Mucosa of stomach (tissue), 1 donor: Measurements from ENCODE around the gene STON1.

ENCODE experiments used
- H3K27me3 ChIP-seq: one replicate; pipeline ENCODE4 v1.7.0; 2013; ENCODE audit warnings: mild to moderate bottlenecking, low read length; ENCODE audit not compliant: control insufficient read depth, insufficient read depth
- H3K36me3 ChIP-seq: one replicate; pipeline ENCODE4 v1.7.0; 2013; ENCODE audit warnings: low read length; ENCODE audit not compliant: control insufficient read depth, insufficient read depth
- H3K4me1 ChIP-seq: one replicate; pipeline ENCODE4 v1.7.0; 2013; ENCODE audit warnings: mild to moderate bottlenecking, low read length; ENCODE audit not compliant: control insufficient read depth, insufficient read depth
- H3K4me3 ChIP-seq: one replicate; pipeline ENCODE4 v1.7.0; 2013; ENCODE audit warnings: low read length
- H3K9ac ChIP-seq: one replicate; pipeline ENCODE4 v1.7.0; 2013; ENCODE audit warnings: mild to moderate bottlenecking, low read length, moderate library complexity
- H3K9me3 ChIP-seq: one replicate; pipeline ENCODE4 v1.7.0; 2013; ENCODE audit warnings: mild to moderate bottlenecking, low read length, moderate library complexity; ENCODE audit not compliant: control insufficient read depth
- donor health status: Pancreatic carcinoma.

STON1 gene

DNA sequence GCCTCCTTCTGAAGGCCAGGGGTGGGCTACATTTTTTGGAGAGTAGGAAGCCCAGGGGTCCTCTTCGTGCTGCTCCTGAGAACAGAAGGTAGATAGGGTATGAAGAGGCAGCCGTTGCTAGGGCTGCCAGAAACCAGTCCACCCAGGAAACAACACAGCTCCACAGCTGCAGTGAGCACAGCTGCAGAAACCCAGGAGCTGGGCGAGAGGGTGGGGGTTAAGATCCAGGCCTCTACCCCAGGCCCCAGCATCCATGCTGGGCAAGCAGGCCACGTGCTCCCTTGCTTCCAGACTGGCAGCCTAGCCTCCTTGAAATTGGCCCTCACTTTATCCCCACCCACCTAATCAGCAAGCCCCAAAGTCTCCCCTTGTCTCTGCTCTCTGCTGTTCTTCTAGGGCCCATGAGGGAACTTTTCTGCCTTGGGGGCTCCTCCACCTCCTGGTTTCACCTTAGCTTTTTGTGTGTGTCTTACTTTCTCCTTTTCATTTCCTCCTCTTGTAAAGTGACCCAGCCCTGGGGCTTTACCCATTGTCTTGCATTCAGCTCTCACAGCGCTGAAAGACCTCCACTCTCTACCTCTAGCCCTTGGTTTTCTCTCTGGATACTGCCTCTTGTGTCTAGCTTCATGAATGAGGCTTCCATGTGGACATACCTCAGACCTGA, 30.7 kb downstream of the STON1 start:
- Histone ChIP-seq H3K4me3 (no peak overlapping the region), H3K9me3 (no peaks in the 10 kb centered on the region), H3K36me3 (no peaks in the 10 kb centered on the region), H3K4me1 (no peaks in the 10 kb centered on the region), H3K27me3 (no peaks in the 10 kb centered on the region), H3K9ac (no peak overlapping the region)

- H3K36me3 ChIP-seq = no peaks in the 10 kb centered on the region
- no peaks in the 10 kb centered on the region for H3K4me1 ChIP-seq
- H3K4me3 ChIP-seq = no peak overlapping the region
- H3K9ac ChIP-seq = no peak overlapping the region
- no peaks in the 10 kb centered on the region for H3K27me3 ChIP-seq
- no peaks in the 10 kb centered on the region for H3K9me3 ChIP-seq
Measured at GRCh38 chr2:48562281-48562680, 32.3 kb downstream of the STON1 start.

DNA sequence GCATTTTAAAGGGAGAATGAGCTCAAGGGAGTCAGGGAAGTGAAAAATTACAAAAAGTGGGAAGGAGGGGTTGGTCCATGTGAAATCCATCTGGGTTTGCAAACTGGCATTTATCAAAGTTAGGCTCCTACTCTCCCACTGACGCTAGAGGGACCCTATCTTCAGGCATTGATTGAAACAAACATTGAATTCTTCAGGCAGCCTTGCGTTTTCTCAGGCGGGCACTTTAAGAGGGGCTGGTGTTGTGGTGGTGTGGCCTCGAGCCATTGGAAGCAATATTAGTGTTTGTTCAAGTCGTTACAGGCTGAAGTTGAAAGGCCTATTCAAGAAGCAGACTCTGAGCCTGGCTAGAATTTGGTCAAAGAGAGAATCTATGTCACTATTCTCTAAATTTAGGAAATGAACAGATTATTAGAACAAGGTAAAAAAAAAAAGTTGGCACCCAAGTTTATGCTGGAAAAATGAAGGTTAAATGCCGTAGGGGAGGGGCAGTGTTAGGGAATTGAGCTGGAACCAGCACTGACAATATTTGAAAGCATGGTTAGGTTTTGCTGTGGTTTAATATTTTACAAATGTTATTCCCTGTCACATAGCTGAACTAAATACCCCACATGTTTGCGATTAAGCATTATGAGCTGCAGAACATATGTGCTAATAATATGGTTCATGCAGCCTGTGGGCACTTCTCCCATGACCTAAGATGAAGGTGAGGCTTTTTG, 36.8 kb downstream of the STON1 start:
- Histone ChIP-seq H3K36me3 (no peaks in the 10 kb centered on the region), H3K9ac (no peak overlapping the region), H3K27me3 (no peaks in the 10 kb centered on the region), H3K9me3 (no peaks in the 10 kb centered on the region), H3K4me1 (no peaks in the 10 kb centered on the region), H3K4me3 (no peak overlapping the region)

- H3K9ac ChIP-seq = no peak overlapping the region
Measured at GRCh38 chr2:48567671-48568070, 37.7 kb downstream of the STON1 start.

DNA sequence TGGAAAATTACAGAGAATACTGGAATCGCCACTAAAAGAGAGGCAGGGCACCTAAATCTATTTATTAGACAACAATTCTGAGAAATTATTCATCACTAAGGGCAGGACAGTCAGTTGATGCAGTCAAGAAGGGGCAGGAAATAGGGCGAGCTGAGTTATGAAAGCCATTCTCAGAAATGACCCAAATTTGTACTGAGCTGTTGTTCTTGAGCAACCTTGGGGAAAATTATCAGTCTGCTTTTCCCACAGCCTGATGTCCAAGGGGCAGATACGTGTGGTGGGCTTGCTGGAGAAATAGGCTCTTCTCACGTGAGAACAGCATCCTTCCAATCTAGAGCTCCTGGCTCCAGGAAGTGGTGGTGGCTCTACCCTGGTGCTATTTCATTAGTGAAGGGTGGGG, 38.6 kb downstream of the STON1 start:
- H3K9ac ChIP-seq = no peak overlapping the region
- H3K36me3 ChIP-seq = no peaks in the 10 kb centered on the region
- H3K27me3 ChIP-seq = no peaks in the 10 kb centered on the region
- H3K4me1 ChIP-seq = no peaks in the 10 kb centered on the region
- H3K9me3 ChIP-seq = no peaks in the 10 kb centered on the region
- H3K4me3 ChIP-seq = no peak overlapping the region

More at GRCh38 chr2:48567671-48568070, 37.7 kb downstream of the STON1 start:
- Histone ChIP-seq H3K36me3 (no peaks in the 10 kb centered on the region), H3K27me3 (no peaks in the 10 kb centered on the region), H3K9me3 (no peaks in the 10 kb centered on the region), H3K4me3 (no peak overlapping the region), H3K4me1 (no peaks in the 10 kb centered on the region)

DNA sequence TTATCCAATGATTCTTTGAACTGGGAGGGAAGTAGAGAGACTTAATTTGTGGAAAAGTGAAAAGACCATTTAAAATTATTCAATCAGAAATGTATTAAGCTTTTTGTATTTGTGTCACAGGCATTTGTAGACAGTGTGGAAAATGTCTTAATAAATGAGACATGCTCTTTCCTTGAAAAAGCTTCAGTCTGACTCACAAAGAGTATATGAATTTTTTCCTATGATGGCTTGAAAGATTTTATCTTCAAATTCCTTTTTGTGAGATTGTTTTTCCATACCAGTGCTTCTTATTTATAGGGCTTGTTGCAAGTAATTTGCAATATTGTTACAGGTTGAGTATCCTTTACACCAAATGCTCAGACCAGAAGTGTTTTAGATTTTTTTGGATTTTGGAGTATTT, 39.5 kb downstream of the STON1 start:
- Histone ChIP-seq H3K4me1 (no peaks in the 10 kb centered on the region), H3K4me3 (no peak overlapping the region), H3K9ac (no peak overlapping the region), H3K27me3 (no peaks in the 10 kb centered on the region), H3K36me3 (no peaks in the 10 kb centered on the region), H3K9me3 (no peaks in the 10 kb centered on the region)

DNA sequence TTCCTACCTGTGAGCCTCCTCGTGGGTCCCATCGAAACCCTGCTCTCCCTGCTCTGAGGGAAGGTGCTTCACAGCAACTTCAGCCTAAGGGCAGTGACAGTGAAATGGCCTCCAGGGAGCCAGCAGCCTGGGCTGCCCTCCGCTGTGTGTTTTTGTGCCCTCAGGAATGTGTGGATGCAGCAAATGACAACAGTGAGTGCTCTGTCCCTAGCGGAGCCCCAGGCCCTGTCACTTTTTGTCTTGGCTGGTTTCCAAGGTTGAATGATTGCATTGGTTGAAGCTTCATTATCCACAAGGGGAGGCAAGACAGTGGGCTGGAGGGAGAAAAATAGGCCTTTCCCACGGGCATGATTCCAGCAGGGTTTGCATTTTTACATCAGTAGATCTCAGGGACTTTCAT, 42.9 kb downstream of the STON1 start:
- Histone ChIP-seq H3K4me3 (no peak overlapping the region), H3K27me3 (no peaks in the 10 kb centered on the region), H3K9ac (no peak overlapping the region), H3K36me3 (no peaks in the 10 kb centered on the region), H3K9me3 (no peaks in the 10 kb centered on the region), H3K4me1 (no peaks in the 10 kb centered on the region)

DNA sequence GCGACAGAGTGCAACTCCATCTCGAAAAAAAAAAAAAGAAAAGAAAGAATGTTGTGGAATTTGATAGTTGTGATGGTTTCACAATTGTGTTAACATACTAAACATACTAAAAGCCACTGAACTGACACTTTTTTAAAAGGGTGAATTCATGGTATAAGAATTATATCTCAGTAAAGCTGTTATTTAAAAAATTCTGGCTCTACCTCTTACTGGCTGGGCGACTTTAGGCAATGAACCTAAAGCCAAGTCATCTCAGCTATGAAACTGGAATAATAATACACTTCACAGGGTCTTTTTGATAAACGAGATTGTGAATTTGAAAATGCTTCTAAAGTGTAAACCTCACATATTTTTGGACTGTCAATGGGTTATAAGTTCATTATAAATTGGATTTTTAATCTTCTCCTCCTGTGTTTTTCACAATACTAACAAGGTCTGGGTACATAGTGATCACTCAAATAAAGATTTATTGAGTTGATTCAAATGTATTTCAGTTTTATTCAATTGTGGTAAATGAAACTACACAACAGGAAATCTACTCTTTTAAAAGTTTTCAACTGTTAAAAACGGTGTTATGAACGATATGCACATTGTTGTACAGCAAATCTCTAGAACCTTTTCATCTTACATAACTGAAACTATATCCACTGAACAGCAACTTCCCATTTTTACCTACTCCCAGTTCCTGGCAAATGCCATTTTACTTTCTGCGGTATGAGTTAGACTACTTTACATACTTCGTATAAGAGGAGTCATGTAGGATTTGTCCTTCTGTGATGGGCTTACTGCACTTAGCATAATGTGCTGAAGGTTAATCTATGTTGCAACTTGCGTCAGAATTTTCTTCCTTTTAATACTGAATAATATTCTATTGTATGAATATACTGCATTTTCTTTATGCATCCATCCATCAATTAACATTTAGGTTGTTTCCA, 44.7 kb downstream of the STON1 start:
- no peak overlapping the region for H3K9ac ChIP-seq
- no peaks in the 10 kb centered on the region for H3K27me3 ChIP-seq
- H3K36me3 ChIP-seq = no peaks in the 10 kb centered on the region
- no peak overlapping the region for H3K4me3 ChIP-seq
- no peaks in the 10 kb centered on the region for H3K9me3 ChIP-seq
- H3K4me1 ChIP-seq = no peaks in the 10 kb centered on the region

DNA sequence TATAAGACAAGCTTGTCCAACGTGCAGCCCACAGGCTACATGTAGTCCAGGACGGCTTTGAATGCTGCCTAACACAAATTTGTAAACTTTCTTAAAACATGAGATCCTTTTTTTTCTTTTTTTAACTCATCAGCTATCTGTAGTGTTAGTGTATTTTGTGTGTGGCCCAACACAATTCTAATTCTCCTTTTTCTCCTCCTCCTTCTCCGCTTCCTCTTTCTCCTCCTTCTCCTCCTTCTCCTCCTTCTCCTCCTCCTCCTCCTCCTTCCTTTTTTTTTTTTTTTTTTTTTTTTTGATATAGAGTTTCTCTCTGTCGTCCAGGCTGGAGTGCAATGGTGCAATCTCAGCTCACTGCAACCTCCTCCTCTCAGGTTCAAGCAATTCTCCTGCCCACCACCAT, 48.4 kb downstream of the STON1 start:
- no peaks in the 10 kb centered on the region for H3K4me1 ChIP-seq
- no peak overlapping the region for H3K4me3 ChIP-seq
- H3K9me3 ChIP-seq = no peaks in the 10 kb centered on the region
- H3K9ac ChIP-seq = no peak overlapping the region
- H3K27me3 ChIP-seq = no peaks in the 10 kb centered on the region
- H3K36me3 ChIP-seq = no peaks in the 10 kb centered on the region

- H3K27me3 ChIP-seq = no peaks in the 10 kb centered on the region
- H3K9ac ChIP-seq = no peak overlapping the region
- no peaks in the 10 kb centered on the region for H3K4me1 ChIP-seq
- H3K4me3 ChIP-seq = no peak overlapping the region
- no peaks in the 10 kb centered on the region for H3K9me3 ChIP-seq
- no peaks in the 10 kb centered on the region for H3K36me3 ChIP-seq
Measured at GRCh38 chr2:48583961-48584360, 54.0 kb downstream of the STON1 start.

GRCh38 chr2:48584551-48584950, 54.6 kb downstream of the STON1 start:
- no peaks in the 10 kb centered on the region for H3K36me3 ChIP-seq
- H3K4me3 ChIP-seq = no peak overlapping the region

DNA sequence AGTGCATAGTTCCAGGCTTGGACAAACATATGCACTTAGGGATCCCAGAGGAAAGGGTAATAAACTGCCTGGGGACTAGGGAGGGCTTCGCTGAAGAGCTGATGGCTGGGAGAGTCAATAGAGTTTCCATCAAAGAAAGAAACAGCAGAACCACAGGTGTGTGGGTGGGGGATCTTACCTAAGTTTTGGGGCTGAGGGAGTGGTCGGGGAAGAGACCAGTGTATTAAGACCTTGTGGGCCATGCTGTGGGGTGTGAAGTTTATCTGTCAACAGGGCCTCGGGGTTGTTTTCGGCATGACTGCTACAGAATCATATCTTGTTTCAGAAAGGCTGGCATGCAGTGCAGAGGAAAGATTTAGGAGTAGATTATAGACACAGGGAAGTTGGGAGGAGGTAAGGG, 56.5 kb downstream of the STON1 start:
- no peaks in the 10 kb centered on the region for H3K9me3 ChIP-seq
- no peak overlapping the region for H3K4me3 ChIP-seq
- no peaks in the 10 kb centered on the region for H3K36me3 ChIP-seq
- no peak overlapping the region for H3K9ac ChIP-seq
- H3K27me3 ChIP-seq = no peaks in the 10 kb centered on the region
- no peaks in the 10 kb centered on the region for H3K4me1 ChIP-seq

More at GRCh38 chr2:48584551-48584950, 54.6 kb downstream of the STON1 start:
- Histone ChIP-seq H3K9ac (no peak overlapping the region), H3K4me1 (no peaks in the 10 kb centered on the region), H3K9me3 (no peaks in the 10 kb centered on the region), H3K27me3 (no peaks in the 10 kb centered on the region)
